GM21526 (cell line): ENCODE data around the gene HDGFL2.

Experiments used
- ATAC-seq: cut with Tn5 transposase; IDR thresholded peaks from one replicate; pipeline ENCODE4 v1.9.1; 2021; ENCODE audit warnings: moderate library complexity; ENCODE audit not compliant: unreplicated experiment, low FRiP score

HDGFL2 gene

GRCh38 chr19:4444765-4445741 is 27.0 kb upstream of the HDGFL2 start:
- ATAC-seq, result no peak

GRCh38 chr19:4445963-4446703 is 26.0 kb upstream of the HDGFL2 start:
- no peak for ATAC-seq

GRCh38 chr19:4446704-4447200 is 25.3 kb upstream of the HDGFL2 start:
- ATAC-seq, result no peak

DNA sequence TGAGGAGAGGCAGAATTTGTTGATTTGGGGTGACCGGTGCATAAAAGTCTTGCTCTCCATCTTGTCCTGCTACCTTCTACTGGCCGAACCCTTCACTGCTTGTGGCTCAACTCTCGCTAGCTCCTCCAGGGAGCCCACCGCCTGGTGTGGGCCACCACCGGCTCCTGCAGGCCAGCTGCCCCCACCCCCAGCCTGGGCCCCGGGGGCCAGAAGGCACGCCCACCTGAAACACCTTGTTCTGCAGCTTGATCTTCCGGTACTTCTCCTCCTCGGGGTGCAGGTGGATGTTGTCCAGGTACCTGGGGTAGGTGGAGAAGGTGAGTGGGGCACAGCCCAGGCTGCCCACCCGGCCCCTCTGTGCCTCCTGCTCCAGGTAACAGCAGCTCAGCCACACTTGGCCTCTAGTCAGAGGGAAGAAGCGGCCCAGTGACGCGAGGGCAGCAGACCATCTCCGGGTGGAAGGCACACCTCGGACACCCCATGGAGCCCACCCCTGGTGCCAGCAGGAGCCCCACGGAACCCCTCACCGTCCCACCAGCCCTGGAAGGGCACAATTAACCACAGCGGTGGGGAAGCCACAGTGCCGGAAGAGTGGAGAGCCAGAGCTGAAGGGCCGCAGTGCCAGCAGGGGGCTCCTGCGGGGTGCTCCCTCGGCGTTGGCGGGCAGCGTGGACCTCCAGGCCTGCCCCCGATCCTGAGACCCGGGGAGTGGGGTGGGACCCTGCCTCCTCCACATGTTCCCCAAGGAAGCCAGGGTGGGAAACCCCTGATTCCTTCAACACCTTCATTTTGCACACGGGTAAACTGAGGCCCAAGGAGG is 24.6 kb upstream of the HDGFL2 start:
- no peak for ATAC-seq

DNA sequence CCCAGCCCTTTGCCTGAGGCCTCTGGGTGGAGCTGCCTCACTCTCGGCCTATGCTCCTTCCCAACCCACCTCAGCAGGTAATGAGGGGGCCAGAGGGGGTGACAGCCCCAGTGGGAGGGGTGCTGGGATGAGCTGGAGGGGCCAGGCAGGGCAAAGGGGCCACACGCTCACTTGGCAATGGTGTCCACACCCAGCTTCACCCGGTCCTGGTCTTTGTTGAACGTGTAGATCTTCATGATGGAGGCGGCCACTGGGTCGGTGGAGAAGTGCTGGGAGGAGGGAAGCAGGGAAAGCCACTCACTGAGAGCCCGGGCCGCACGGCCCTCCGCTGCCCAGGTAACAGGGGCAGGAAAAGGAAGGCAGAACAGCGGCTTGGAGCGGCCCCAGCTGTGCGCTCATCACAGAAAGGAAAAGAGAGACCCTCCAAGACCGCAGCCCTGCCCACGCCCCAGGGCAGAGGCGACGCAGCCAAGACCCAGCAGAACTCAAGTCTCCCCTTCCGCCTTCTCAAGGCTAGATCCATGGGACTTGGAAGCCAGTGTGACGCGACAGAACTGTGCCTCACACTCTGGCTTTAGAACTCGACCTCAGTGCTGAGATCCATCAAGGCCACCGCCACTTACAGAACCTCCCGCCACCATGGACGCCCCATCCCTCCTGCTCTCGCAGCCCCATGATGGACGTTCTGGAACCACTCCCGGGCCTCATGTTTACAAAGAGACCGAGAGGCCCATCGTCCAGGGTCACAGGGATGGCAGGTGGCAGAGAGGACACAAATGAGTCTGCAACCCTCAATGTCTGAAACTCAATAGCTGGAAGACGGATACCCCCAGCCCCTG is 23.7 kb upstream of the HDGFL2 start:
- no peak for ATAC-seq

GRCh38 chr19:4449022-4449638 is 23.0 kb upstream of the HDGFL2 start:
- no peak for ATAC-seq

GRCh38 chr19:4449639-4450028 is 22.5 kb upstream of the HDGFL2 start:
- ATAC-seq, result no peak

DNA sequence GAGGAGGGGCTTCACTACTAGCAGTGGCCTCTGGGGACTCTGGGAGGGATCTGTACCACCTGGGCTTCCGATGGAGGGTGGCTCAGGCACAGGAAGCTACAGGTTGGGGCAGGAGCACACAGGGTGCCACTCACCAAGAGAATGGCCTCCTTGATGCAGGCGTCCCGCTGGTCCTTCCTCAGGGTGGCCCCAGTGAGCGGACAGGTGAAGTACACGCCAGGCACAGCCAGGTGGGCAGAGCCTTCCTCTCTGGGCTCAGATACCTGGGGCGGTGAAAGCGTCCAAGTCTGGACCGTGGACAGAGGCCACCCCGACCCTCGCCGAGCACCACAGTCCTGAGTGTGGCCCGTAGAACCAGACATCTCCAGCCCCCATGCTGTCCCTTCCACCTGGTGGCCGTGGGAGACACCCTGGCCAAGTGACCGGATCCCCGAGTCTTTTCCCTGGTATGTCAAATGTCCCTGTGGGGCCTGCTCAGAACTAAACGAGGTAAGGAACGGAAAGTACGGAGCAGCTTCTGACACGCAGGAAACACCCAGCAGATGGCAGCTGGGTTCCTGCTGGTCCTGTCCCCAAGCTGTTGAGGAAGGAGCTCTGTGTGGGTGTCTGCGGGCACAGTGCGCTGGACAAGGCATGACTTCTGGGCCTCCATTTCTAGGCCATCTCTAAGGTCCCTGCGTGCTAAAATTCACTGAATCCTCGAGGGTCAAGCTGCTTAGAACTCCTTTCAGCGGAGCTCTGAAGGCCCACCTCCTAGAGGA is 19.7 kb upstream of the HDGFL2 start:
- ATAC-seq, result no peak

GRCh38 chr19:4453232-4454179 is 18.6 kb upstream of the HDGFL2 start:
- ATAC-seq, result no peak

DNA sequence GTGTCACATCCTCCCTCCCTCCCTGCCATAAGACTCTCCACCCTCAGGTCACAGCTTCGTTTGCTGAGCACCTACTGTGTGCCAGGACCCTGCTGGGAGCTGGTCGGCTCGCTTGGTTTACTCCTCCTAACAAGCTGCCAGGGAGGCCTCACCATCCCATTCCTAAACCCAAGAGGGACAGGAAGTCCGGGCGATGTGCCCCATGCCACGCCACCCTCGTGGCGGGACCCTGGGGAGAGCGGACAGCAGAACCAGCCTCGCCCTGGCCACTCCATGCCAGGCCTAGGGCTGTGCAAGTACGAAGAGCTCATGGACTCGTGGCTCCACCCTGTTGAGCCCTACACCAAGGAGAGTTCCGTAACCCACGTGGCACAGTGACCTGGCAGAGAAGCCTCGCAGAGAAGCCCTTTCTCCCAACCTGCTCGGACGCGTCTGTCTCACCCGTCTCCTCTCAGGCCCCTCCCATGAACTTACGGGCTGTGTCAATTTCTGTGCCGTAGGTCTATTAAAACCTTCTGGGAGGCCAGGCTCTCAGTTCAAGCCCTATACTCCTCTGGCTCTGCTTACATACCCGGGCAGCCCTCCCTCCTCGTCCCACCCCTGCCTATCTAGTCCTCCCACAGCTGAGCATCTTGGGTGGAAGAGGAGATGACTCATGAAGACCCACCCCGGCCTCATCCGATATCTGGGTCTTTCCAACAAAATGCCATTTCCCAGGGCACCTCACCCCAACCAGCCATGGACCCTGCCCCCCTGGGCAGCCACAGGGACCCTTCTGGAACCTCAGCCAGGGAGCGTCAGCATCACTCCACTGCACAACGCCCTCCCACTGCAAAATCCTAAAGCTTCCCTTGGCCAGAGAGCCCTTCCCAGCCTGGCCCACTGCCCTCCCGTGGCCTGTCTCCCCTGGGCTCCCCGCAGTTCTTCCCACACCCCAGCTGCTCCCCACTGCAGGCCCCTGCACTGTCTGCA is 17.1 kb upstream of the HDGFL2 start:
- no peak for ATAC-seq

DNA sequence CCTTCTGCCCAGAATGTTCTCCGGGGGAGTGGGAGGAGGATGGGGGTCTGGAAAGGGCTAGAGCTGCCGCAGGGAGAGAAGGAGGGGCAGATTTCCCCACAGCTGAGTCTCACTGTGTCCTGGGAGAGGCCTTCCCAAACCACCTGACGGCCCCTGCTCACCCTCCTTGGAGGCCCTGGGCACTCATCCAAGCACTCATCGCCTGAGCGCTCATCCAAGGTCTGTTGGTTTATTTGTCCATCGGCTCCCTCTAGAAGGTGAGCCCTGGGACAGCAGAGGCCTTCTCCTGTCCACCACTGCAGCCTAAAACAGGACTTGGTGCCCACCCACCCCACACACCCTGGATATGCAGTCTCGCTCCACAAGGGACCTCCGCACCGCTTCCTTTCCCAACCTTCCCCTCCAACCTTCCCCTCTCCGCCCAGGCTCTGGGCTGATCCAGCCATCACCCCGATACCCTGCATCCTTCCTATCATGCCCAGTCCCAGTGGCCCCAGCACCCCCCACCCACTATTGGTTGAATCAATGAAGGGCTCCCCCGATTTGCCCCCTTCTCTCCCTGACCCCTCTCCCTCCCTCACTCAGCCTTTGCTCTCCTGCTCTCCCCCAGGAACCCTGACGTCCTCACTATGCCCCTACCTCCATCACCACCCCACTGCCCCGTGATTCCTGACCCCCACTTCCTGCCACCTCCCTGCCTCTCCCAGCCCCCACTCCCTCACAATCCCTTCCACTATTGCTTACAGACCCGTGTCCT is 16.2 kb upstream of the HDGFL2 start:
- ATAC-seq, result no peak

- ATAC-seq, result no peak
Measured at GRCh38 chr19:4456476-4456842, 15.6 kb upstream of the HDGFL2 start.

DNA sequence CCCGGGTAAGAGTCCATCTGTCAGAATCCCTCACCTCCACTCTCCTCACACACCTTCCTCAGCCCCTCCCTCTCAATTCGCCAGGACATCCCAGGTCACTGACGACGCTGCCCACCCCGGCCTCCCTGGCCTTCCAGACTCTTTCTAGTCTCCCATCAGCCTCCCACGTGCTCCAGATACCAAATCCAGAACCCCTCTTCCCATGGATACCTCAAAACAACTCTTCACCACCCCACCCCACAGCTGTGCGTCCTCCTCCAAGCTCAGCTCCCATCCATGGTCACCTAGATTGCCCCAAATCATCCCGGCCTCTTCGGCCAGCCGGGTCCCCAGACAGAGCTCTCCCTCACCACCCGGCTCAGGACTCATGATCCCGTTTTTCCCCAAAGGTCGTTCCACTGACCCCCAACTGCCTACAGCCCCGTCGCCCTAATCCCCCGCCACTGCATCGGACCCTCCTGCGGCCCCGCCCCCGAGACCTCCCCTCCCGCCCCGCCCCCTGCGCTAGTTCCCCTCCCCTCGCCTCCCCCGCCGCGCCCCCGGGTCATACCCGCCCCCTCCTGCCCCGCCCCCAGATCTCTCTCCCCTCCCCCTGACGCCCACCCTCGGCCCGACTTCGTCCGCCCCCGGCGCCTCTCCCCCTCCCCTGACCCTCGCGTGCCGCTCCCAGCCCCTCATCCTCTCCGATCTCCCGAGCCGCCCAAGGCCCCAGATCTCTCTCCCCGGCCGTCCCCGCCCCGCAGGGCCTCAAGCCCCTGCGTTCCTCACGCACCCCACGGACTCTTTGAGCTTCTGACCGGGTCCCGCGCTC is 15.0 kb upstream of the HDGFL2 start:
- no peak for ATAC-seq

DNA sequence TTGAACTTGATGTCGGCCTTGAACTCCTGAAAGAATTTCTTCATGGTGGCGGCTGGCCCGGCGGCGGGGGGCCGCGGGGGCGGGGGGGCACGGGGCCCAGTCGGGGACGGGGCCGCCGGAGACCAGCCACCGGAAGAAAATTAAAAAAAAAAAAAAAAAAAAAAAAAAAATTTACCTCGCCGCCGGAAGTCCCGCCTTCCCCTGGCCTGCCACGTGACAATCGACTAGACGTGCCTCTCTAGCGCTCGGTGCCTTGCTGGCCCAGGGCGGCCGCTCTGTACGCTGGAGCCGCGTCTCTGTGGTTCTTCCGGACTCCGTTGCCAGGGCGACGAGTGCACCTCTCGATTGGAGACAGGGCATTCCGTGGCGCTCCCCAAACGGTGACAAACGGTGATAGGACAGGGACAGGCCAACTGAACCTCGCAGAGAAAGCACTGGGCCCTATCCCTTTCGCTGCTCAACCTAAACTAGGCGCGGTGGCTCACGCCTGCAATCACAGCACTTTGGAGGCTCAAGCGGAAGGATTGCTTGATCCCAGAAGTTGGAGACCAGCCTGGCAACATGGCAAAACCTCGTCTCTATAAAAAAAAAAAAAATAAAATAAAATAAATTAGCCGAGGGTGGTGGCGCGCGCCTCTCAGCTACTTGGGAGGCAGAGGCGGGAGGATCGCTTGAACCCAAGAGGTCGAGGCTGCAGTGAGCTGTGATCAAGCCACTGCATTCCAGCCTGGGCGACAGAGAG is 14.3 kb upstream of the HDGFL2 start, which contains the start of gene UBXN6:
TSS of gene UBXN6 (minus strand) at position 141 of the 742 bp plus-strand sequence. CDS start at position 44, 97 bp downstream.
- ATAC-seq, result peak; percentile 76
